GM12878 (cell line): Measurements from ENCODE around the gene LTB4R2.

Experiments used
- BMI1 ChIP-seq: fragments of 450-650 bp; IDR thresholded peaks from 2 replicates; pipeline ENCODE4 v1.6.1; 2016; ENCODE audit warnings: mild to moderate bottlenecking, moderate library complexity, borderline replicate concordance
- CHD1 ChIP-seq: IDR thresholded peaks from 2 replicates; pipeline ENCODE4 v1.6.1; 2012; ENCODE audit warnings: low read depth, low read length, improper control_type of control experiment
- EED ChIP-seq: sonication (generic); IDR thresholded peaks from 2 replicates; pipeline ENCODE4 v1.6.1; 2016; ENCODE audit warnings: antibody characterized with exemption, low read depth
- EZH2 ChIP-seq: IDR thresholded peaks from 2 replicates; pipeline ENCODE4 v1.6.1; 2012; ENCODE audit warnings: low read depth, mild to moderate bottlenecking, control low read depth, inconsistent platforms, low read length, borderline replicate concordance; ENCODE audit not compliant: control insufficient read depth
- YY1 ChIP-seq: IDR thresholded peaks from 2 replicates; pipeline ENCODE4 v1.6.1; 2011; ENCODE audit warnings: low read depth, mild to moderate bottlenecking, low read length
- ZNF274 ChIP-seq: IDR thresholded peaks from one replicate; pipeline ENCODE4 v1.8.0; 2011; ENCODE audit not compliant: insufficient read length, insufficient read depth
- TF ChIP-seq, protein P1 (sequence below): IDR thresholded peaks from 2 replicates; pipeline ENCODE4 v1.6.1; 2011; ENCODE audit warnings: borderline replicate concordance, low read depth, mild to moderate bottlenecking, moderate library complexity, mixed read lengths, low read length; ENCODE audit not compliant: insufficient read depth; ENCODE audit errors: extremely low read length
- TF ChIP-seq, protein P2 (sequence below), 3 experiments: IDR thresholded peaks in 2 of 3; conservative IDR thresholded peaks in 1 of 3; 2 replicates each; pipeline ENCODE4 v1.5.1; 2011; ENCODE audit warnings: low read depth in 3 of 3, low read length in 3 of 3, mild to moderate bottlenecking in 3 of 3, control low read depth in 2 of 3, moderate library complexity in 2 of 3, inconsistent platforms in 1 of 3, mixed read lengths in 1 of 3; ENCODE audit not compliant: control insufficient read depth in 2 of 3, insufficient read depth in 1 of 3; ENCODE audit errors: extremely low read depth in 1 of 3
- TF ChIP-seq, protein P3 (sequence below): IDR thresholded peaks from 2 replicates; pipeline ENCODE4 v1.6.1; 2011; ENCODE audit warnings: low read depth, mild to moderate bottlenecking, low read length, moderate library complexity, borderline replicate concordance; ENCODE audit errors: extremely low read depth
- TF ChIP-seq, protein P4 (sequence below): fragments of 450-650 bp; IDR thresholded peaks from 2 replicates; pipeline ENCODE4 v1.6.1; 2017; ENCODE audit warnings: mild to moderate bottlenecking

DNA sequence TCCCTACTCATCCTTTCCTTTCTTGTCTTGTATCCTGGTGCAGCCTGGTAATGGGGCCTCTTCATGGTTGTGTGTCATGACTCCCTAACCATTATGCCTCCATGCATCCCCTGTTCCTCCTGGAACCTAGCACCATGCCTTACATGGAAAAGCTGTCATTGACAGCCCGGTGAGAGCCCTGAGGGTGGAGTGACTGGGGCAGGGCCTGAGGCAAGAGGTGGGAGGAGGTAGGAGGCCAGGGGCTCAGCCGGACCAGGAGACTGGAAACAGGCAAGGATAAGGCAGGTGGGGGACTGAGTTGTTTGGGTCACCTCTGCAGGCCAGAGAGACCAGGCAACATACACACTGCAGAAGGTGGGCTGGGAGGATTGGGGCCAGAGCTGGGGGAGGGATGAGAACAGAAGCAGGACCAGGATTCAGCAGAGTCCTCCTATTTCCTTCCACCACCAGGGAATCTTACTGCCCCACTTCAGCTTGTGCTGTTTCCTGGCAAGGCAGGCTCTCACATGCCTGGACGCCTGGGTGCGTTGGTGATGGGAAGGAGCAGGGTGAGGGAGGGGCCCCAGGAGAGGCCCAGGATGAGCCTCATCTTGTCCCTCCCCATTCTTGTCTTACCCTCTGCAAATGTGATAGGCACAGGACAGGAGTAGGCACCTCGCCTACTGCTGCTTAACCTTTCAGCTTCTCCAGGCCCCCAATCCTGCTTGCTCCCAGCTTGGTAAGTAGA lies at the start of gene LTB4R2:
- TF ChIP-seq, protein P1, sequence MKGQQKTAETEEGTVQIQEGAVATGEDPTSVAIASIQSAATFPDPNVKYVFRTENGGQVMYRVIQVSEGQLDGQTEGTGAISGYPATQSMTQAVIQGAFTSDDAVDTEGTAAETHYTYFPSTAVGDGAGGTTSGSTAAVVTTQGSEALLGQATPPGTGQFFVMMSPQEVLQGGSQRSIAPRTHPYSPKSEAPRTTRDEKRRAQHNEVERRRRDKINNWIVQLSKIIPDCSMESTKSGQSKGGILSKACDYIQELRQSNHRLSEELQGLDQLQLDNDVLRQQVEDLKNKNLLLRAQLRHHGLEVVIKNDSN, result no peak
- TF ChIP-seq, protein P2, sequence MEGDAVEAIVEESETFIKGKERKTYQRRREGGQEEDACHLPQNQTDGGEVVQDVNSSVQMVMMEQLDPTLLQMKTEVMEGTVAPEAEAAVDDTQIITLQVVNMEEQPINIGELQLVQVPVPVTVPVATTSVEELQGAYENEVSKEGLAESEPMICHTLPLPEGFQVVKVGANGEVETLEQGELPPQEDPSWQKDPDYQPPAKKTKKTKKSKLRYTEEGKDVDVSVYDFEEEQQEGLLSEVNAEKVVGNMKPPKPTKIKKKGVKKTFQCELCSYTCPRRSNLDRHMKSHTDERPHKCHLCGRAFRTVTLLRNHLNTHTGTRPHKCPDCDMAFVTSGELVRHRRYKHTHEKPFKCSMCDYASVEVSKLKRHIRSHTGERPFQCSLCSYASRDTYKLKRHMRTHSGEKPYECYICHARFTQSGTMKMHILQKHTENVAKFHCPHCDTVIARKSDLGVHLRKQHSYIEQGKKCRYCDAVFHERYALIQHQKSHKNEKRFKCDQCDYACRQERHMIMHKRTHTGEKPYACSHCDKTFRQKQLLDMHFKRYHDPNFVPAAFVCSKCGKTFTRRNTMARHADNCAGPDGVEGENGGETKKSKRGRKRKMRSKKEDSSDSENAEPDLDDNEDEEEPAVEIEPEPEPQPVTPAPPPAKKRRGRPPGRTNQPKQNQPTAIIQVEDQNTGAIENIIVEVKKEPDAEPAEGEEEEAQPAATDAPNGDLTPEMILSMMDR (IDR thresholded peaks at IDR 0.05 in 2 of 3, conservative IDR thresholded peaks at IDR 0.05 in 1 of 3; ENCODE audit: control insufficient read depth in 2 of 3, extremely low read depth in 1 of 3, insufficient read depth in 1 of 3, low read depth in 3 of 3, low read length in 3 of 3), result no peak
- TF ChIP-seq, protein P3, sequence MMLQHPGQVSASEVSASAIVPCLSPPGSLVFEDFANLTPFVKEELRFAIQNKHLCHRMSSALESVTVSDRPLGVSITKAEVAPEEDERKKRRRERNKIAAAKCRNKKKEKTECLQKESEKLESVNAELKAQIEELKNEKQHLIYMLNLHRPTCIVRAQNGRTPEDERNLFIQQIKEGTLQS, result no peak
- TF ChIP-seq EED, result no peak
- TF ChIP-seq, protein P4, sequence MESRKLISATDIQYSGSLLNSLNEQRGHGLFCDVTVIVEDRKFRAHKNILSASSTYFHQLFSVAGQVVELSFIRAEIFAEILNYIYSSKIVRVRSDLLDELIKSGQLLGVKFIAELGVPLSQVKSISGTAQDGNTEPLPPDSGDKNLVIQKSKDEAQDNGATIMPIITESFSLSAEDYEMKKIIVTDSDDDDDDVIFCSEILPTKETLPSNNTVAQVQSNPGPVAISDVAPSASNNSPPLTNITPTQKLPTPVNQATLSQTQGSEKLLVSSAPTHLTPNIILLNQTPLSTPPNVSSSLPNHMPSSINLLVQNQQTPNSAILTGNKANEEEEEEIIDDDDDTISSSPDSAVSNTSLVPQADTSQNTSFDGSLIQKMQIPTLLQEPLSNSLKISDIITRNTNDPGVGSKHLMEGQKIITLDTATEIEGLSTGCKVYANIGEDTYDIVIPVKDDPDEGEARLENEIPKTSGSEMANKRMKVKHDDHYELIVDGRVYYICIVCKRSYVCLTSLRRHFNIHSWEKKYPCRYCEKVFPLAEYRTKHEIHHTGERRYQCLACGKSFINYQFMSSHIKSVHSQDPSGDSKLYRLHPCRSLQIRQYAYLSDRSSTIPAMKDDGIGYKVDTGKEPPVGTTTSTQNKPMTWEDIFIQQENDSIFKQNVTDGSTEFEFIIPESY, result no peak
- TF ChIP-seq BMI1, result no peak
- TF ChIP-seq CHD1, result no peak
- no peak for TF ChIP-seq ZNF274
- TF ChIP-seq YY1, result no peak
- no peak for TF ChIP-seq EZH2
